ENCODE measurements around the gene FHL2. TPM values are rescaled to one million over a fixed set of nuclear protein-coding genes. Genes with fewer than 3 reads are reported as not detected.

The FHL2 gene
- total and polyA plus RNA-seq, 2 of the 13 experiments (the other 11 are each of a cell fraction or from before 2014, with no cell fraction given), result 1.9 to 74.8 TPM

GRCh38 chr2:105373344-105373781 lies 25.5 kb downstream of the FHL2 start (continued):
- TF ChIP-seq ZNF784 (CRISPR knock-in tag; IDR thresholded peaks at IDR 0.05; ENCODE audit: borderline replicate concordance) (no peak), TARDBP (CRISPR knock-in tag; IDR thresholded peaks at IDR 0.05) (no peak), HHEX (CRISPR knock-in tag; IDR thresholded peaks at IDR 0.05) (no peak), ZNF687 (CRISPR knock-in tag; IDR thresholded peaks at IDR 0.05) (peak; percentile 27), GTF2F1 (IDR thresholded peaks at IDR 0.05; ENCODE audit: low read length) (no peak), MIER2 (CRISPR knock-in tag; IDR thresholded peaks at IDR 0.05) (no peak), FOXA3 (CRISPR knock-in tag; IDR thresholded peaks at IDR 0.05) (peak; percentile 71), ZBTB25 (CRISPR knock-in tag; IDR thresholded peaks at IDR 0.05) (no peak), ZHX2 (IDR thresholded peaks at IDR 0.05; ENCODE audit: low read depth) (no peak), ZHX2 (CRISPR knock-in tag; IDR thresholded peaks at IDR 0.05; ENCODE audit: borderline replicate concordance) (no peak), SAP130 (CRISPR knock-in tag; IDR thresholded peaks at IDR 0.05; ENCODE audit: low read depth) (no peak), CBX1 (IDR thresholded peaks at IDR 0.05; ENCODE audit: low read depth) (no peak), DMAP1 (CRISPR knock-in tag; IDR thresholded peaks at IDR 0.05) (no peak), HMG20A (CRISPR knock-in tag; IDR thresholded peaks at IDR 0.05; ENCODE audit: borderline replicate concordance) (peak; percentile 29; the same call in 1 of the 2 replicates), GMEB2 (CRISPR knock-in tag; IDR thresholded peaks at IDR 0.05; ENCODE audit: low read depth) (no peak)

Data from HepG2 (cell line).